K562 (cell line): ENCODE measurements around the gene ABCF3. TPM values are rescaled to one million over a fixed set of nuclear protein-coding genes. Genes with fewer than 3 reads are reported as not detected.

ENCODE experiments used
- ADNP ChIP-seq: fragments of 200-800 bp; sonication (Bioruptor generic); IDR thresholded peaks from 2 replicates; pipeline ENCODE4 v1.6.1; 2016; ENCODE audit warnings: missing genetic modification characterization, missing compliant biosample characterization
- DEAF1 ChIP-seq: fragments of 450-650 bp; formaldehyde crosslinking; IDR thresholded peaks from 2 replicates; pipeline ENCODE4 v1.4.0; 2020; ENCODE audit warnings: mild to moderate bottlenecking, moderate library complexity
- EP400 ChIP-seq: fragments of 450-650 bp; IDR thresholded peaks from 2 replicates; pipeline ENCODE4 v1.6.1; 2017; ENCODE audit warnings: antibody characterized with exemption, mild to moderate bottlenecking, moderate library complexity
- JUN ChIP-seq, 2 experiments: sonication (generic) in 1 of 2; formaldehyde crosslinking in 1 of 2; IDR thresholded peaks; 2 replicates each; pipeline versions ENCODE4 v1.6.1 to v1.8.0; 2012 to 2022; ENCODE audit warnings: borderline replicate concordance in 2 of 2, mild to moderate bottlenecking in 2 of 2, improper control_type of control experiment in 1 of 2, low read depth in 1 of 2, low read length in 1 of 2, missing genetic modification reagents in 1 of 2
- MBD1 ChIP-seq: fragments of 250-450 bp; sonication (Bioruptor Pico); IDR thresholded peaks from 2 replicates; pipeline ENCODE4 v1.8.0; 2022; ENCODE audit warnings: inconsistent platforms
- MXI1 ChIP-seq: IDR thresholded peaks from 2 replicates; pipeline ENCODE4 v1.6.1; 2011; ENCODE audit warnings: low read depth, mild to moderate bottlenecking, improper control_type of control experiment, low read length
- NCOA2 ChIP-seq, 2 experiments: fragments of 450-650 bp; IDR thresholded peaks; 2 replicates each; pipeline ENCODE4 v1.6.1; 2018; ENCODE audit warnings: mild to moderate bottlenecking in 2 of 2, moderate library complexity in 1 of 2; ENCODE audit not compliant: partially characterized antibody in 2 of 2
- RCOR1 ChIP-seq, 2 experiments: IDR thresholded peaks; 2 replicates each; pipeline ENCODE4 v1.6.1; 2012; ENCODE audit warnings: low read depth in 2 of 2, low read length in 2 of 2, borderline replicate concordance in 1 of 2, improper control_type of control experiment in 1 of 2
- SAFB ChIP-seq: fragments of 200-400 bp; formaldehyde crosslinking; IDR thresholded peaks from 2 replicates; pipeline ENCODE4 v1.6.1; 2017; ENCODE audit warnings: low read depth, low read length, borderline replicate concordance
- SOX6 ChIP-seq: fragments of 450-650 bp; IDR thresholded peaks from 2 replicates; pipeline ENCODE4 v1.6.1; 2014; ENCODE audit warnings: mild to moderate bottlenecking
- TARDBP ChIP-seq: fragments of 450-650 bp; IDR thresholded peaks from 2 replicates; pipeline ENCODE4 v1.6.1; 2016
- TEAD1 ChIP-seq, 2 experiments: fragments of 450-650 bp in 1 of 2; sonication (generic) in 1 of 2; formaldehyde crosslinking; IDR thresholded peaks; 2 replicates each; pipeline versions ENCODE4 v1.4.0 to v1.8.0; 2020 to 2022; ENCODE audit warnings: mild to moderate bottlenecking in 2 of 2, missing genetic modification reagents in 1 of 2
- TEAD4 ChIP-seq, 2 experiments: sonication (generic) in 1 of 2; formaldehyde crosslinking in 1 of 2; IDR thresholded peaks; 2 replicates each; pipeline versions ENCODE4 v1.6.1 to v1.8.0; 2012 to 2022; ENCODE audit warnings: borderline replicate concordance in 1 of 2, inconsistent platforms in 1 of 2, low read length in 1 of 2, mild to moderate bottlenecking in 1 of 2, missing genetic modification reagents in 1 of 2
- XRCC4 ChIP-seq: IDR thresholded peaks from one replicate; pipeline ENCODE4 v1.6.1; 2011; ENCODE audit not compliant: insufficient read depth, insufficient read length; ENCODE audit errors: extremely low read depth
- ZBTB1 ChIP-seq: sonication (generic); formaldehyde crosslinking; IDR thresholded peaks from 2 replicates; pipeline ENCODE4 v1.8.1; 2023; ENCODE audit warnings: missing genetic modification reagents, low read depth, mild to moderate bottlenecking, borderline replicate concordance
- ZNF175 ChIP-seq: fragments of 200-800 bp; sonication (Bioruptor generic); IDR thresholded peaks from 2 replicates; pipeline ENCODE4 v1.6.1; 2016; ENCODE audit warnings: low read depth, mild to moderate bottlenecking, missing genetic modification characterization, missing compliant biosample characterization
- ZNF3 ChIP-seq: fragments of 250-450 bp; sonication (Bioruptor Pico); IDR thresholded peaks from 2 replicates; pipeline ENCODE4 v1.5.0; 2021; ENCODE audit warnings: mild to moderate bottlenecking, moderate library complexity
- ZNF311 ChIP-seq: fragments of 250-450 bp; sonication (Bioruptor Pico); IDR thresholded peaks from 2 replicates; pipeline ENCODE4 v1.4.0; 2020; ENCODE audit warnings: mild to moderate bottlenecking, moderate library complexity
- ZNF316 ChIP-seq: fragments of 450-650 bp; IDR thresholded peaks from 2 replicates; pipeline ENCODE4 v1.6.1; 2016
- ZNF41 ChIP-seq: fragments of 250-450 bp; sonication (Bioruptor Pico); conservative IDR thresholded peaks from 2 replicates; pipeline ENCODE4 v1.4.0; 2020; ENCODE audit warnings: mild to moderate bottlenecking
- polyA plus RNA-seq, 8 experiments: library from polyadenylated mRNA; depleted of rRNA in 4 of 8; stranded (reverse) in 5 of 8; unstranded in 3 of 8; fragments of >200 nt; fragmentation: Nextera tagmentation in 2 of 8; fragmentation: Illumina TruSeq in 1 of 8; extraction: Ambion mirVana in 2 of 8; extraction: Trizol in 1 of 8; gene quantifications; 2 replicates each; pipeline versions ENCODE4 v1.2.1 to v1.2.3, GENCODE V29; 2011 to 2014; ENCODE audit warnings: inconsistent platforms in 1 of 8, missing spikeins in 1 of 8
- total RNA-seq, 7 experiments: library from RNA; depleted of rRNA in 6 of 7; stranded (reverse); fragments of >200 nt in 6 of 7; fragmentation: Illumina TruSeq in 2 of 7; extraction: Trizol in 2 of 7; gene quantifications; 2 replicates each; pipeline versions ENCODE4 v1.2.1 to v1.2.3, GENCODE V29; 2011 to 2021; ENCODE audit warnings: low replicate concordance in 1 of 7
- TF ChIP-seq, protein P1 (sequence below): fragments of 200-800 bp; sonication (Bioruptor generic); IDR thresholded peaks from 2 replicates; pipeline ENCODE4 v1.6.1; 2017; ENCODE audit warnings: missing genetic modification characterization, missing compliant biosample characterization

The ABCF3 gene
- total and polyA plus RNA-seq, 9 of the 15 experiments (the other 6 are each of a cell fraction or from before 2014, with no cell fraction given) = 6.7 to 77.9 (median 45.1) TPM

GRCh38 chr3:184185461-184186183 lies 377 bp upstream of the ABCF3 start (continued):
- TF ChIP-seq MBD1 (CRISPR knock-in tag) (no peak), ZNF175 (CRISPR knock-in tag) (peak; percentile 88), TEAD4 (IDR thresholded peaks at IDR 0.05; ENCODE audit: low read length) (peak; percentile 84), TEAD4 (CRISPR knock-in tag; IDR thresholded peaks at IDR 0.05; ENCODE audit: borderline replicate concordance) (no peak), NCOA2 (IDR thresholded peaks at IDR 0.05; ENCODE audit: partially characterized antibody in 2 of 2) (no peak), DEAF1 (CRISPR knock-in tag) (no peak), SOX6 (peak; percentile 66), ZBTB1 (no peak), RCOR1 (IDR thresholded peaks at IDR 0.05; ENCODE audit: borderline replicate concordance in 1 of 2, low read depth in 2 of 2, low read length in 2 of 2) (peak; percentile 5 to 11; a peak in 1 of 4 replicates), TARDBP (no peak), ADNP (tag) (no peak), ZNF316 (peak; percentile 86), JUN (IDR thresholded peaks at IDR 0.05; ENCODE audit: borderline replicate concordance, low read depth, low read length) (peak; percentile 55; the same call in 1 of the 2 replicates), JUN (CRISPR knock-in tag; IDR thresholded peaks at IDR 0.05; ENCODE audit: borderline replicate concordance) (no peak), SAFB (peak; percentile 44; the same call in 1 of the 2 replicates), ZNF41 (CRISPR knock-in tag) (no peak), TEAD1 (CRISPR knock-in tag; IDR thresholded peaks at IDR 0.05) (peak in 1 of 2 experiments; percentile 47; a peak in 1 of 4 replicates), EP400 (peak; percentile 87), MXI1 (peak; percentile 21; the same call in 1 of the 2 replicates), ZNF311 (CRISPR knock-in tag) (no peak; the same call in 1 of the 2 replicates), XRCC4 (no peak), ZNF3 (no peak)
- TF ChIP-seq, protein P1, sequence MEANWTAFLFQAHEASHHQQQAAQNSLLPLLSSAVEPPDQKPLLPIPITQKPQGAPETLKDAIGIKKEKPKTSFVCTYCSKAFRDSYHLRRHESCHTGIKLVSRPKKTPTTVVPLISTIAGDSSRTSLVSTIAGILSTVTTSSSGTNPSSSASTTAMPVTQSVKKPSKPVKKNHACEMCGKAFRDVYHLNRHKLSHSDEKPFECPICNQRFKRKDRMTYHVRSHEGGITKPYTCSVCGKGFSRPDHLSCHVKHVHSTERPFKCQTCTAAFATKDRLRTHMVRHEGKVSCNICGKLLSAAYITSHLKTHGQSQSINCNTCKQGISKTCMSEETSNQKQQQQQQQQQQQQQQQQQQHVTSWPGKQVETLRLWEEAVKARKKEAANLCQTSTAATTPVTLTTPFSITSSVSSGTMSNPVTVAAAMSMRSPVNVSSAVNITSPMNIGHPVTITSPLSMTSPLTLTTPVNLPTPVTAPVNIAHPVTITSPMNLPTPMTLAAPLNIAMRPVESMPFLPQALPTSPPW (CRISPR knock-in tag) = peak; percentile 85
